GM23248 (cell line): ENCODE results near the gene CHST6. TPM values are rescaled to one million over a fixed set of nuclear protein-coding genes. Genes with fewer than 3 reads are reported as not detected.

Source experiments
- DNase-seq: peaks from one replicate; pipeline ENCODE4 v3.0.0-alpha.2; 2015
- H2AFZ ChIP-seq: fragments of 200-600 bp; sonication (generic); 2 replicates; pipeline ENCODE4 v1.6.1; 2016; ENCODE audit warnings: antibody characterized with exemption
- H3F3A ChIP-seq: fragments of 200-600 bp; sonication (generic); 2 replicates; pipeline ENCODE4 v1.6.1; 2016; ENCODE audit warnings: mild to moderate bottlenecking, antibody characterized with exemption, mixed run types; ENCODE audit not compliant: insufficient read depth
- H3K27ac ChIP-seq: fragments of 200-600 bp; sonication (generic); 2 replicates; pipeline ENCODE4 v1.5.1; 2016; ENCODE audit warnings: mild to moderate bottlenecking
- H3K27me3 ChIP-seq: fragments of 200-600 bp; sonication (generic); replicated peaks from 2 replicates; pipeline ENCODE4 v1.6.1; 2016; ENCODE audit warnings: mild to moderate bottlenecking; ENCODE audit not compliant: insufficient read depth
- H3K36me3 ChIP-seq: fragments of 200-600 bp; sonication (generic); 2 replicates; pipeline ENCODE4 v1.6.1; 2016; ENCODE audit warnings: low read depth, mild to moderate bottlenecking
- H3K4me1 ChIP-seq: fragments of 200-600 bp; sonication (generic); 2 replicates; pipeline ENCODE4 v1.6.1; 2016; ENCODE audit warnings: mild to moderate bottlenecking; ENCODE audit not compliant: insufficient read depth
- H3K4me2 ChIP-seq: fragments of 200-600 bp; sonication (generic); one replicate; pipeline ENCODE4 v1.6.1; 2016; ENCODE audit warnings: mild to moderate bottlenecking; ENCODE audit not compliant: unreplicated experiment
- H3K4me3 ChIP-seq: fragments of 200-600 bp; sonication (generic); 2 replicates; pipeline ENCODE4 v1.5.1; 2016; ENCODE audit warnings: mild to moderate bottlenecking
- H3K79me2 ChIP-seq: fragments of 200-600 bp; sonication (generic); 2 replicates; pipeline ENCODE4 v1.6.1; 2016; ENCODE audit warnings: mild to moderate bottlenecking; ENCODE audit not compliant: insufficient read depth
- H3K9ac ChIP-seq: fragments of 200-600 bp; sonication (generic); 2 replicates; pipeline ENCODE4 v1.6.1; 2016; ENCODE audit warnings: mild to moderate bottlenecking
- H3K9me2 ChIP-seq: fragments of 200-600 bp; sonication (generic); 2 replicates; pipeline ENCODE4 v1.6.1; 2016; ENCODE audit warnings: mixed run types, mild to moderate bottlenecking, moderate library complexity; ENCODE audit not compliant: insufficient read depth
- H3K9me3 ChIP-seq: fragments of 200-600 bp; sonication (generic); one replicate; pipeline ENCODE4 v1.6.1; 2017; ENCODE audit warnings: low read depth
- H4K20me1 ChIP-seq: fragments of 200-600 bp; sonication (generic); 2 replicates; pipeline ENCODE4 v1.6.0; 2016; ENCODE audit not compliant: insufficient read depth
- EZH2 ChIP-seq: fragments of 200-600 bp; sonication (generic); IDR thresholded peaks from 2 replicates; pipeline ENCODE4 v1.6.1; 2018; ENCODE audit warnings: antibody characterized with exemption, mild to moderate bottlenecking; ENCODE audit not compliant: insufficient read depth, poor library complexity, severe bottlenecking
- EZH2phosphoT487 ChIP-seq: fragments of 200-600 bp; sonication (generic); IDR thresholded peaks from 2 replicates; pipeline ENCODE4 v1.6.1; 2018; ENCODE audit warnings: antibody characterized with exemption, moderate library complexity, mild to moderate bottlenecking, low read depth; ENCODE audit not compliant: insufficient read depth
- WGBS, 2 experiments: methylation state at CpG; one replicate each; pipeline ENCODE4 v1.1.6; 2015 to 2017; ENCODE audit warnings: low lambda C conversion rate in 2 of 2, low coverage in 1 of 2; ENCODE audit errors: missing lambda C conversion rate in 2 of 2; 5-methylcytosine and 5-hydroxymethylcytosine counted together
- in situ Hi-C: fragments of 300-500 bp; cut with MboI; formaldehyde crosslinking; loops from 2 replicates; pipeline ENCODE4 v1.15.0; 2020
- polyA plus RNA-seq: library from polyadenylated mRNA; unstranded; fragments of >200 nt; fragmentation: Nextera tagmentation; extraction: Ambion mirVana; gene quantifications from 2 replicates; pipeline ENCODE4 v1.2.1, GENCODE V29; 2016
- total RNA-seq: library from RNA; depleted of rRNA; stranded (reverse); fragments of >200 nt; shearing (Covaris generic); gene quantifications from 2 replicates; pipeline ENCODE4 v1.2.3, GENCODE V29; 2014

The CHST6 gene
- total and polyA plus RNA-seq, 2 experiments from 2014 or later, result 0.10 to 0.65 TPM

GRCh38 chr16:75486676-75487313 lies 8.4 kb downstream of the CHST6 start:
- H3K27me3 ChIP-seq, result no peaks in the 10 kb centered on the region
- in situ Hi-C loops, result loop anchor here (25.0 kb wide), 2 partner anchors 276 to 1701 kb away; partner anchors contain the start of genes MON1B and SYCE1L
- H3K9ac ChIP-seq, result no peak overlapping the region
- H3K9me2 ChIP-seq, result no peaks in the 10 kb centered on the region
- no peak for DNase-seq
- no peak for TF ChIP-seq EZH2phosphoT487
- TF ChIP-seq EZH2, result no peak
- no peak overlapping the region for H3K27ac ChIP-seq
- H3K4me3 ChIP-seq, result no peak overlapping the region
- 73 to 76% methylated on average over 2 of the region's 2 CpGs for WGBS, 2 experiments
- no peaks in the 10 kb centered on the region for H3K9me3 ChIP-seq
- no peaks in the 10 kb centered on the region for H3K4me1 ChIP-seq
- no peaks in the 10 kb centered on the region for H3K36me3 ChIP-seq
- H3K4me2 ChIP-seq, result no peak overlapping the region
- no peaks in the 10 kb centered on the region for H3F3A ChIP-seq
- no peak overlapping the region for H2AFZ ChIP-seq
- no peaks in the 10 kb centered on the region for H3K79me2 ChIP-seq
- no peaks in the 10 kb centered on the region for H4K20me1 ChIP-seq

DNA sequence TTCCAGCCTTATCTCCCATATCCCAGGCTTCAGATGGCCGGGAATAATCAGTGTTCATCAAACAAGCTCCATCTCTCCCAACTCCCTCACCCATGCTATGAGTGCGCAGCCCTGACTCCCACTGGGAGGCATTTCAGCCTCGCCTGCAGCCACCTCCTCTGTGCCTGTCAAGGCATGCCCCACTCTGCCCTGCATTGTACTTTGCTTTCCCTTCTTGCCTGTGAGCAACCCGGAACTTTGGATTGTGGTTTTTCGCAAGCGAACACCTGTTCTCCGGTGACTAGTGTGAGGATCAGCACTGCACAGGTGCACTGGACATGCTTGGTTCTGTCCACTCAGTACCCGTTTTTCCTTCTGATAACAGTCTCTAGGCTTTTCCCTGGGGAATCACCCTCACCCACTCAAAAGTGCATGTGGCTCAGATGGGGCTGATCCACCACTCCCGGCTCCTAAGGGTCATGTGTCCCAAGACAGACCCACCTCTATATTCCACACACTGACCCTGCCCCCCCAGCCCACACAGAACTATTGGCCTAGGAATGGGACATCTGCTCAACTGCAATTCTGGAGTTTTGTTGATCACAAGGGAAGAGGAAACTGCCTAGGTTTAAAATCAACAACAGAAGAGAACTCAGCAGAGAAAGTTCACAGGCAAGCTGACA lies 9.1 kb downstream of the CHST6 start:
- no peak overlapping the region for H3K4me2 ChIP-seq
- 81 to 83% methylated on average over 9 of the region's 9 CpGs for WGBS, 2 experiments
- H3K9ac ChIP-seq, result no peak overlapping the region
- H2AFZ ChIP-seq, result no peak overlapping the region
- DNase-seq, result no peak
- in situ Hi-C loops, result loop anchor here (25.0 kb wide), 2 partner anchors 276 to 1701 kb away; partner anchors contain the start of genes MON1B and SYCE1L
- H3F3A ChIP-seq, result no peaks in the 10 kb centered on the region
- no peak overlapping the region for H3K27ac ChIP-seq
- no peaks in the 10 kb centered on the region for H3K4me1 ChIP-seq
- H3K79me2 ChIP-seq, result no peaks in the 10 kb centered on the region
- no peaks in the 10 kb centered on the region for H3K27me3 ChIP-seq
- no peaks in the 10 kb centered on the region for H4K20me1 ChIP-seq
- no peaks in the 10 kb centered on the region for H3K36me3 ChIP-seq
- TF ChIP-seq EZH2 (no peak), EZH2phosphoT487 (no peak)
- H3K4me3 ChIP-seq, result no peak overlapping the region
- H3K9me2 ChIP-seq, result no peaks in the 10 kb centered on the region
- H3K9me3 ChIP-seq, result no peaks in the 10 kb centered on the region

DNA sequence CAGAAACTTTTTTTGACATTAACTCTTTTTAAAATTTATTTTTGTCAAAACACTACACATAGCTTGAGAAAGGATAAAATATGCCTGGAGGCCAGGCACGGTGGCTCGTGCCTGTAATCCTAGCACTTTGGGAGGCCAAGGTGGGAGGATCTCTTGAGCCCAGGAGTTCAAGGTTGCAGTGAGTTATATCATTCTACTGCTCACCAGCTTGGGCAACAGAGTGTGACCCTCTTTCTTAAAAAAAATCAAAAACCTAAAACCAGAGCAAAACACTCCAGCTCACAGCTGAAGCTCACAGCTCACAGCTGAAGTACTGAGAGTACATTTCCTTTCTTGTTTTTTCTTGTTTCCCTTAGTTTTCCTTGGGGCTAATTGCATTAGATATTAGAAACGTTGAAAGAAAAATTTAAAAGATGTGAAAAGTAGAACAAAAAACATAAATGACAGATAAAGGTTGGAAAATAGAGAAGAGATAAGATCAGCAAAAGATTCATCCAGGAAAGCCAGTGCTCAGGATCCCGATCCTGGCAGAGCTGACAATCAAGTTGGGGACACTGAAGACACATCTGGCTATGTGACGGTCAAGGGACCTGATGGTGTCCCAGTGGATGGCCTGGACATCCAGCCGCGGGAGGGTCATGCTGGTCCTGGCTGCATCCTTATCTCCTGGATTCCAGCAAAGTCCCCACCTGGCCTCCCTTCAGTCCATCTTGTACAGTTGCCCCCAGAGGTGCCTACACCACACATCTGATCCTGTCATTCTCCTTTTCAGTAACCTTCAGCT lies 9.8 kb downstream of the CHST6 start:
- Histone ChIP-seq H3K4me1 (no peaks in the 10 kb centered on the region), H3K9me2 (no peaks in the 10 kb centered on the region), H2AFZ (no peak overlapping the region), H3K9ac (no peak overlapping the region), H3K79me2 (no peaks in the 10 kb centered on the region), H4K20me1 (no peaks in the 10 kb centered on the region), H3K9me3 (no peaks in the 10 kb centered on the region), H3K27ac (no peak overlapping the region), H3F3A (no peaks in the 10 kb centered on the region), H3K4me3 (no peak overlapping the region), H3K36me3 (no peaks in the 10 kb centered on the region), H3K27me3 (no peaks in the 10 kb centered on the region), H3K4me2 (no peak overlapping the region)
- WGBS, 2 experiments, result 70 to 82% methylated on average over 7 of the region's 7 CpGs
- DNase-seq, result no peak
- in situ Hi-C loops, result loop anchor here (25.0 kb wide), 2 partner anchors 277 to 1702 kb away; partner anchors contain the start of genes MON1B and SYCE1L
- TF ChIP-seq EZH2 (no peak), EZH2phosphoT487 (no peak)

GRCh38 chr16:75483222-75483621 lies 12.0 kb downstream of the CHST6 start:
- H3K4me1 ChIP-seq, result no peaks in the 10 kb centered on the region
- no peak overlapping the region for H3K9ac ChIP-seq
- H3K27ac ChIP-seq, result no peak overlapping the region
- DNase-seq, result no peak
- no peaks in the 10 kb centered on the region for H3K79me2 ChIP-seq
- H3F3A ChIP-seq, result no peaks in the 10 kb centered on the region
- no peak overlapping the region for H3K4me2 ChIP-seq
- H3K4me3 ChIP-seq, result no peak overlapping the region
- TF ChIP-seq EZH2phosphoT487 (no peak), EZH2 (no peak)
- no peaks in the 10 kb centered on the region for H3K27me3 ChIP-seq
- H3K36me3 ChIP-seq, result no peaks in the 10 kb centered on the region
- no peaks in the 10 kb centered on the region for H4K20me1 ChIP-seq
- WGBS, 2 experiments, result 91 to 93% methylated on average over 2 of the region's 2 CpGs
- no peak overlapping the region for H2AFZ ChIP-seq
- no peaks in the 10 kb centered on the region for H3K9me2 ChIP-seq
- H3K9me3 ChIP-seq, result no peaks in the 10 kb centered on the region
- in situ Hi-C loops, result loop anchor here (25.0 kb wide), 2 partner anchors 279 to 1704 kb away; partner anchors contain the start of genes MON1B and SYCE1L
